ENCODE measurements around the gene REP15. TPM values are rescaled to one million over a fixed set of nuclear protein-coding genes. Genes with fewer than 3 reads are reported as not detected.
"Not testable (repeated sequence)": the region's sequence is repeated elsewhere in the genome, so short reads cannot be mapped to it uniquely, and the experiment has no call there.

The REP15 gene
- total RNA-seq, 1 experiment from 2014 or later, result 0.55 TPM

- DNase-seq (ENCODE audit: low spot score), result no peak
Observed at GRCh38 chr12:27696864-27697564, 767 bp downstream of the REP15 start.

- peak; percentile 65 for DNase-seq (ENCODE audit: low spot score)
Observed at GRCh38 chr12:27703720-27704452, 7.6 kb downstream of the REP15 start.

GRCh38 chr12:27705263-27705662, 9.0 kb downstream of the REP15 start:
- no peak for DNase-seq (ENCODE audit: low spot score)

GRCh38 chr12:27707216-27707615, 11.0 kb downstream of the REP15 start:
- no peak for DNase-seq (ENCODE audit: low spot score)

GRCh38 chr12:27709212-27709931, 13.1 kb downstream of the REP15 start:
- DNase-seq (ENCODE audit: low spot score), result no peak

GRCh38 chr12:27709932-27710591, 13.8 kb downstream of the REP15 start:
- peak; percentile 32 for DNase-seq (ENCODE audit: low spot score)

GRCh38 chr12:27710592-27711316, 14.5 kb downstream of the REP15 start, which contains the start of gene MRPS35:
TSS of gene MRPS35 (plus strand) at chr12:27710832. CDS start at chr12:27710844, 12 bp downstream.
- peak; percentile 64 for DNase-seq (ENCODE audit: low spot score)

GRCh38 chr12:27711317-27711682, 15.1 kb downstream of the REP15 start:
- peak; percentile 9 for DNase-seq (ENCODE audit: low spot score)

- no peak for DNase-seq (ENCODE audit: low spot score)
Observed at GRCh38 chr12:27711967-27712366, 15.7 kb downstream of the REP15 start.

- no peak for DNase-seq (ENCODE audit: low spot score)
Observed at GRCh38 chr12:27723212-27723611, 27.0 kb downstream of the REP15 start.

- DNase-seq (ENCODE audit: low spot score), result no peak
Observed at GRCh38 chr12:27730097-27730588, 33.9 kb downstream of the REP15 start.

GRCh38 chr12:27732281-27732680, 36.0 kb downstream of the REP15 start:
- peak; percentile 3 for DNase-seq (ENCODE audit: low spot score)

GRCh38 chr12:27733052-27733656, 36.9 kb downstream of the REP15 start:
- DNase-seq (ENCODE audit: low spot score), result peak; percentile 20

- no peak for DNase-seq (ENCODE audit: low spot score)
Observed at GRCh38 chr12:27733791-27734190, 37.5 kb downstream of the REP15 start.

- not testable (repeated sequence) for DNase-seq (ENCODE audit: low spot score)
Observed at GRCh38 chr12:27734321-27734720, 38.1 kb downstream of the REP15 start.

GRCh38 chr12:27743601-27744000, 47.4 kb downstream of the REP15 start:
- no peak for DNase-seq (ENCODE audit: low spot score)

- DNase-seq (ENCODE audit: low spot score), result not testable (repeated sequence)
Observed at GRCh38 chr12:27745734-27746133, 49.5 kb downstream of the REP15 start.
